Testis (tissue), 2 donors: Measurements from ENCODE around the gene OTULIN.

ENCODE experiments used
- CTCF ChIP-seq, 3 experiments: fragments of 450-650 bp in 2 of 3; fragments of 200-600 bp in 1 of 3; sonication (generic) in 1 of 3; IDR thresholded peaks; one replicate each; pipeline ENCODE4 v1.5.1; 2016 to 2019; ENCODE audit warnings: antibody characterized with exemption in 3 of 3, mild to moderate bottlenecking in 2 of 3, moderate library complexity in 1 of 3
- POLR2A ChIP-seq: fragments of 450-650 bp; IDR thresholded peaks from one replicate; pipeline ENCODE4 v1.6.1; 2017; ENCODE audit warnings: antibody characterized with exemption, mild to moderate bottlenecking, moderate library complexity

- TF ChIP-seq CTCF (IDR thresholded peaks at IDR 0.05), result no peak
- TF ChIP-seq POLR2A, result no peak
Observed at GRCh38 chr5:14627270-14627669, 37.2 kb upstream of the OTULIN start.
